Common myeloid progenitor, CD34-positive (primary cell): ENCODE measurements around the gene HNRNPR.
"Not testable (repeated sequence)": the region's sequence is repeated elsewhere in the genome, so short reads cannot be mapped to it uniquely, and the experiment has no call there.

Experiments used
- CTCF ChIA-PET: fragments of 350-600 bp; sonication (Branson Sonifier 250); formaldehyde crosslinking; loops from one replicate; lab custom pipeline; 2021; ENCODE audit warnings: antibody characterized with exemption; lab: Charles Lee
- POLR2A ChIA-PET: fragments of 350-600 bp; sonication (Branson Sonifier 250); formaldehyde crosslinking; loops from one replicate; lab custom pipeline; 2021; ENCODE audit warnings: antibody characterized with exemption; lab: Charles Lee
- DNase-seq, 3 donors: peaks; one replicate each; pipeline versions ENCODE4 v3.0.0 to v3.0.0-alpha.2; 2013
- H3K27ac ChIP-seq, 2 experiments: 1 replicate in 1 of 2; 2 replicates in 1 of 2; pipeline ENCODE4 v1.7.0; 2013; ENCODE audit warnings: inconsistent platforms in 2 of 2, low read length in 2 of 2, mild to moderate bottlenecking in 2 of 2, low read depth in 1 of 2, moderate library complexity in 1 of 2; ENCODE audit not compliant: severe bottlenecking in 2 of 2, insufficient read depth in 1 of 2, poor library complexity in 1 of 2
- H3K27me3 ChIP-seq, 5 experiments: replicated peaks in 2 of 5; 1 replicate in 3 of 5; 2 replicates in 2 of 5; pipeline versions ENCODE4 v1.6.1 to v1.7.0; 2013; ENCODE audit warnings: low read length in 4 of 5, mild to moderate bottlenecking in 2 of 5, moderate library complexity in 2 of 5, inconsistent platforms in 1 of 5; ENCODE audit not compliant: insufficient read depth in 5 of 5, control insufficient read depth in 4 of 5
- H3K36me3 ChIP-seq, 4 experiments: 1 replicate in 2 of 4; 2 replicates in 2 of 4; pipeline versions ENCODE4 v1.6.1 to v1.7.0; 2013; ENCODE audit warnings: low read length in 3 of 4, control low read depth in 1 of 4, mild to moderate bottlenecking in 1 of 4; ENCODE audit not compliant: control insufficient read depth in 4 of 4, insufficient read depth in 4 of 4
- H3K4me1 ChIP-seq, 4 experiments: 1 replicate in 3 of 4; 2 replicates in 1 of 4; pipeline versions ENCODE4 v1.6.1 to v1.7.1; 2013; ENCODE audit warnings: low read length in 3 of 4, mild to moderate bottlenecking in 3 of 4, control low read depth in 1 of 4, inconsistent platforms in 1 of 4, moderate library complexity in 1 of 4; ENCODE audit not compliant: control insufficient read depth in 4 of 4, insufficient read depth in 4 of 4; ENCODE audit errors: control extremely low read depth in 1 of 4
- H3K4me3 ChIP-seq, 7 experiments: 1 replicate in 4 of 7; 2 replicates in 3 of 7; pipeline versions ENCODE4 v1.5.1 to v1.7.0; 2013; ENCODE audit warnings: mild to moderate bottlenecking in 7 of 7, low read length in 6 of 7, moderate library complexity in 6 of 7, inconsistent platforms in 2 of 7, low read depth in 2 of 7, control low read depth in 1 of 7; ENCODE audit not compliant: insufficient read depth in 4 of 7, control insufficient read depth in 1 of 7; ENCODE audit errors: extremely low read depth in 1 of 7
- H3K9me3 ChIP-seq, 5 experiments: 1 replicate in 4 of 5; 2 replicates in 1 of 5; pipeline versions ENCODE4 v1.6.1 to v1.7.1; 2013; ENCODE audit warnings: low read length in 4 of 5, mild to moderate bottlenecking in 2 of 5, inconsistent platforms in 1 of 5, low read depth in 1 of 5, moderate library complexity in 1 of 5; ENCODE audit not compliant: control insufficient read depth in 4 of 5, insufficient read depth in 2 of 5; ENCODE audit errors: control extremely low read depth in 1 of 5
- WGBS: methylation state at CpG from one replicate; pipeline ENCODE4 v1.1.5; 2013; ENCODE audit not compliant: insufficient coverage; 5-methylcytosine and 5-hydroxymethylcytosine counted together

The HNRNPR gene

GRCh38 chr1:23282957-23283356 is 61.1 kb downstream of the HNRNPR start:
- ChIA-PET CTCF (interaction anchor here (1.0 kb wide), 1 partner anchor 184 kb away, joined by 4 read pairs; no protein-coding TSS in a partner anchor), POLR2A (interaction anchor here (0.5 kb wide), 1 partner anchor 57 kb away, joined by 3 read pairs; no protein-coding TSS in a partner anchor)

GRCh38 chr1:23278717-23279116 is 65.4 kb downstream of the HNRNPR start:
- peaks cover 12 to 37% (median 24%) of the 10 kb centered on the region in 4 experiments for H3K36me3 ChIP-seq
- no peaks in the 10 kb centered on the region for H3K9me3 ChIP-seq
- no peak for DNase-seq
- POLR2A ChIA-PET, result no interaction called here
- WGBS, result 90% methylated on average over 2 of the region's 2 CpGs
- no peaks in the 10 kb centered on the region for H3K4me1 ChIP-seq
- H3K27ac ChIP-seq, result no peak overlapping the region
- peaks cover 0 to 6% (median 4%) of the 10 kb centered on the region in 5 experiments for H3K27me3 ChIP-seq
- H3K4me3 ChIP-seq, result no peak overlapping the region
- CTCF ChIA-PET, result no interaction called here

More at GRCh38 chr1:23282957-23283356, 61.1 kb downstream of the HNRNPR start:
- Histone ChIP-seq H3K9me3 (no peaks in the 10 kb centered on the region), H3K36me3 (peaks cover 23 to 61% (median 43%) of the 10 kb centered on the region in 4 experiments), H3K4me1 (no peaks in the 10 kb centered on the region), H3K4me3 (no peak overlapping the region), H3K27me3 (no peaks in the 10 kb centered on the region), H3K27ac (no peak overlapping the region)
- DNase-seq, result peak in 1 of 3 donors; percentile 6
- 93% methylated on average over 3 of the region's 5 CpGs for WGBS

- Histone ChIP-seq H3K4me3 (no peak overlapping the region), H3K27me3 (peaks cover 0 to 6% (median 4%) of the 10 kb centered on the region in 5 experiments), H3K4me1 (no peaks in the 10 kb centered on the region), H3K9me3 (no peaks in the 10 kb centered on the region), H3K36me3 (peaks cover 5 to 23% (median 12%) of the 10 kb centered on the region in 4 experiments), H3K27ac (no peak overlapping the region)
- CTCF ChIA-PET, result no interaction called here
- no peak for DNase-seq
- 86% methylated on average over 1 of the region's 2 CpGs for WGBS
- POLR2A ChIA-PET, result no interaction called here
Observed at GRCh38 chr1:23276531-23276930, 67.6 kb downstream of the HNRNPR start.

GRCh38 chr1:23274134-23274505 is 70.0 kb downstream of the HNRNPR start:
- Histone ChIP-seq H3K27ac (no peak overlapping the region), H3K4me1 (no peaks in the 10 kb centered on the region), H3K9me3 (no peaks in the 10 kb centered on the region), H3K36me3 (peaks cover 0 to 3% (median 1%) of the 10 kb centered on the region in 4 experiments), H3K4me3 (no peak overlapping the region), H3K27me3 (peaks cover 0 to 6% (median 4%) of the 10 kb centered on the region in 5 experiments)
- CTCF ChIA-PET, result interaction anchor here (0.7 kb wide), 1 partner anchor 13 kb away, joined by 3 read pairs; no protein-coding TSS in a partner anchor
- POLR2A ChIA-PET, result no interaction called here
- 88% methylated on average over 1 of the region's 4 CpGs for WGBS
- DNase-seq, result no peak

- no peak for DNase-seq
- CTCF ChIA-PET, result no interaction called here
- POLR2A ChIA-PET, result no interaction called here
- Histone ChIP-seq H3K36me3 (peaks cover 0 to 2% (median 0%) of the 10 kb centered on the region in 4 experiments), H3K4me3 (no peak overlapping the region), H3K27ac (no peak overlapping the region), H3K27me3 (peaks cover 0 to 6% (median 4%) of the 10 kb centered on the region in 5 experiments), H3K4me1 (no peaks in the 10 kb centered on the region), H3K9me3 (no peaks in the 10 kb centered on the region)
- WGBS, result 94% methylated on average over 6 of the region's 8 CpGs
Observed at GRCh38 chr1:23273450-23274133, 70.5 kb downstream of the HNRNPR start.

- ChIA-PET CTCF (no interaction called here), POLR2A (no interaction called here)
- H3K27me3 ChIP-seq, result no peaks in the 10 kb centered on the region
- no peaks in the 10 kb centered on the region for H3K9me3 ChIP-seq
- H3K27ac ChIP-seq, result no peak overlapping the region
- no peak overlapping the region for H3K4me3 ChIP-seq
- no peak for DNase-seq
- WGBS, result no CpG with 5 or more reads among the region's 3 CpGs
- H3K36me3 ChIP-seq, result no peaks in the 10 kb centered on the region
- H3K4me1 ChIP-seq, result no peaks in the 10 kb centered on the region
Observed at GRCh38 chr1:23263380-23263887, 80.7 kb downstream of the HNRNPR start.

GRCh38 chr1:23258082-23258481 is 86.0 kb downstream of the HNRNPR start:
- H3K9me3 ChIP-seq, DNase-seq, H3K27me3 ChIP-seq, CTCF ChIA-PET, H3K27ac ChIP-seq, H3K4me3 ChIP-seq, POLR2A ChIA-PET, H3K4me1 ChIP-seq, H3K36me3 ChIP-seq: not testable (repeated sequence)
- WGBS, result no CpG with 5 or more reads among the region's 2 CpGs
